CD4-positive, alpha-beta T cell treated with Interleukin-10 for 1 hour (primary cell): ENCODE data around the gene ELL.

Source experiments
- DNase-seq: peaks from one replicate; pipeline ENCODE4 v3.0.0-alpha.2; 2020

The ELL gene

GRCh38 chr19:18466354-18466753 is 55.5 kb downstream of the ELL start:
- DNase-seq, result no peak

GRCh38 chr19:18465964-18466339 is 55.9 kb downstream of the ELL start:
- DNase-seq, result no peak

GRCh38 chr19:18465214-18465963 is 56.5 kb downstream of the ELL start:
- DNase-seq, result no peak

- no peak for DNase-seq
These were observed 57.2 kb downstream of the ELL start for GRCh38 chr19:18464646-18465045.

- DNase-seq, result no peak
These were observed 60.4 kb downstream of the ELL start for GRCh38 chr19:18461471-18461870.

GRCh38 chr19:18460900-18461299 is 61.0 kb downstream of the ELL start:
- DNase-seq, result no peak

- no peak for DNase-seq
These were observed 64.2 kb downstream of the ELL start for GRCh38 chr19:18457483-18458331.

- DNase-seq, result no peak
These were observed 64.9 kb downstream of the ELL start for GRCh38 chr19:18456974-18457373.

GRCh38 chr19:18456279-18456678 is 65.6 kb downstream of the ELL start:
- no peak for DNase-seq

- no peak for DNase-seq
These were observed 68.4 kb downstream of the ELL start for GRCh38 chr19:18453269-18454024.

- DNase-seq, result no peak
These were observed 69.5 kb downstream of the ELL start for GRCh38 chr19:18452386-18452785.

GRCh38 chr19:18450931-18451836 is 70.7 kb downstream of the ELL start:
- DNase-seq, result peak; percentile 88

GRCh38 chr19:18450021-18450930 is 71.6 kb downstream of the ELL start:
- no peak for DNase-seq

- no peak for DNase-seq
These were observed 72.3 kb downstream of the ELL start for GRCh38 chr19:18449552-18449951.

- no peak for DNase-seq
These were observed 75.0 kb downstream of the ELL start for GRCh38 chr19:18446811-18447359.

- no peak for DNase-seq
These were observed 75.6 kb downstream of the ELL start for GRCh38 chr19:18446145-18446810.

- DNase-seq, result no peak
These were observed 76.5 kb downstream of the ELL start for GRCh38 chr19:18445262-18445948.

GRCh38 chr19:18444513-18444912 is 77.4 kb downstream of the ELL start:
- DNase-seq, result no peak

GRCh38 chr19:18443831-18444230 is 78.0 kb downstream of the ELL start:
- no peak for DNase-seq

- no peak for DNase-seq
These were observed 78.5 kb downstream of the ELL start for GRCh38 chr19:18443406-18443805.
